ENCODE measurements around the gene TMCO4. TPM values are rescaled to one million over a fixed set of nuclear protein-coding genes. Genes with fewer than 3 reads are reported as not detected.
"Not testable (repeated sequence)": the region's sequence is repeated elsewhere in the genome, so short reads cannot be mapped to it uniquely, and the experiment has no call there.

TMCO4 gene
- total RNA-seq, 1 experiment from 2014 or later, result 19.7 TPM

GRCh38 chr1:19640363-19641316, 159.1 kb downstream of the TMCO4 start:
- intact Hi-C loops (cut with micrococcal nuclease), result no loop called here
- ATAC-seq (no peak), DNase-seq (peak; percentile 56)
- Histone ChIP-seq H3K36me3 (ENCODE audit: low read depth, low read length) (no peaks in the 10 kb centered on the region), H2AFZ (ENCODE audit: low read length) (no peak overlapping the region), H3K27ac (ENCODE audit: low read length) (peak overlapping the region; percentile 1; the same call in 1 of the 2 replicates), H3K27me3 (ENCODE audit: low read length) (no peaks in the 10 kb centered on the region), H4K20me1 (ENCODE audit: low read length) (no peaks in the 10 kb centered on the region), H3K4me3 (ENCODE audit: low read length) (no peak overlapping the region), H3K4me1 (ENCODE audit: insufficient read depth, low read length) (peaks cover 30% of the 10 kb centered on the region), H3K9ac (ENCODE audit: low read length) (no peak overlapping the region), H3K9me3 (ENCODE audit: low read length) (no peaks in the 10 kb centered on the region), H3F3A (ENCODE audit: low read length, unreplicated experiment) (no peaks in the 10 kb centered on the region), H3K79me2 (ENCODE audit: low read length) (peaks cover 12% of the 10 kb centered on the region), H3K9me2 (replicated peaks; ENCODE audit: low read length) (no peaks in the 10 kb centered on the region), H3K4me2 (ENCODE audit: low read length) (0 out of 2 replicates have a peak overlapping the region, but pooled peaks have one; percentile 14)
- no TSS peak for BruUV-seq (replicated peaks)
- CTCF ChIA-PET, result no interaction called here
- POLR2A ChIA-PET (ENCODE audit: unreplicated experiment), result interaction anchor here (0.9 kb wide), 1 partner anchor 10 kb away, joined by 5 read pairs; no protein-coding TSS in a partner anchor
- TF ChIP-seq EZH2 (IDR thresholded peaks at IDR 0.05; ENCODE audit: low read length, unreplicated experiment), result no peak
- TF ChIP-seq, protein P1, sequence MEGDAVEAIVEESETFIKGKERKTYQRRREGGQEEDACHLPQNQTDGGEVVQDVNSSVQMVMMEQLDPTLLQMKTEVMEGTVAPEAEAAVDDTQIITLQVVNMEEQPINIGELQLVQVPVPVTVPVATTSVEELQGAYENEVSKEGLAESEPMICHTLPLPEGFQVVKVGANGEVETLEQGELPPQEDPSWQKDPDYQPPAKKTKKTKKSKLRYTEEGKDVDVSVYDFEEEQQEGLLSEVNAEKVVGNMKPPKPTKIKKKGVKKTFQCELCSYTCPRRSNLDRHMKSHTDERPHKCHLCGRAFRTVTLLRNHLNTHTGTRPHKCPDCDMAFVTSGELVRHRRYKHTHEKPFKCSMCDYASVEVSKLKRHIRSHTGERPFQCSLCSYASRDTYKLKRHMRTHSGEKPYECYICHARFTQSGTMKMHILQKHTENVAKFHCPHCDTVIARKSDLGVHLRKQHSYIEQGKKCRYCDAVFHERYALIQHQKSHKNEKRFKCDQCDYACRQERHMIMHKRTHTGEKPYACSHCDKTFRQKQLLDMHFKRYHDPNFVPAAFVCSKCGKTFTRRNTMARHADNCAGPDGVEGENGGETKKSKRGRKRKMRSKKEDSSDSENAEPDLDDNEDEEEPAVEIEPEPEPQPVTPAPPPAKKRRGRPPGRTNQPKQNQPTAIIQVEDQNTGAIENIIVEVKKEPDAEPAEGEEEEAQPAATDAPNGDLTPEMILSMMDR (conservative IDR thresholded peaks at IDR 0.05; ENCODE audit: low read depth, low read length), result no peak
- TF ChIP-seq EZH2phosphoT487 (IDR thresholded peaks at IDR 0.05; ENCODE audit: borderline replicate concordance, low read length), result no peak

DNA sequence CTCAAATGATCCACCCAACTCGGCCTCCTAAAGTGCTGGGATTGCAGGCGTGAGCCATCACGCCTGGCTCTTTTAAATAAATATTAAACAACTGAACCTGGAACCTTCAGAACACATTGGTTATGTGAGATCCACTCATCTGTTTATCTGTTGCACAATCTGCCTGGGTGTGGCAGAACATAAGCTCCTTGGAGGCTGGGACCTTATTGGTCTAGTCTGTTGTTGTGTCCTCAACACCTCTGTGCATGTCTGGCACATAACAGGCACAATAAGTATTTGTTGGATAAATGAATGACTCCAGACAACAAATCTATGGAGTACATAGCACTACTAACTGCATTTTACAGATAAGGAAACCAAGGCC, 159.7 kb downstream of the TMCO4 start:
- no peak overlapping the region for H3K9ac ChIP-seq (ENCODE audit: low read length)

GRCh38 chr1:19639228-19639627, 160.5 kb downstream of the TMCO4 start:
- ATAC-seq; H3K36me3 ChIP-seq (ENCODE audit: low read depth, low read length); H3K79me2 ChIP-seq (ENCODE audit: low read length); H2AFZ ChIP-seq (ENCODE audit: low read length); BruUV-seq (replicated peaks); H3K9ac ChIP-seq (ENCODE audit: low read length); H3K27ac ChIP-seq (ENCODE audit: low read length); CTCF ChIA-PET; H3K9me2 ChIP-seq (replicated peaks; ENCODE audit: low read length); intact Hi-C loops (cut with micrococcal nuclease); DNase-seq; H3F3A ChIP-seq (ENCODE audit: low read length, unreplicated experiment); H3K27me3 ChIP-seq (ENCODE audit: low read length); H3K4me3 ChIP-seq (ENCODE audit: low read length); H4K20me1 ChIP-seq (ENCODE audit: low read length); H3K4me2 ChIP-seq (ENCODE audit: low read length); H3K9me3 ChIP-seq (ENCODE audit: low read length); POLR2A ChIA-PET (ENCODE audit: unreplicated experiment): not testable (repeated sequence)
- H3K4me1 ChIP-seq (ENCODE audit: insufficient read depth, low read length), result peaks cover 25% of the 10 kb centered on the region

More for the DNA sequence above, 159.7 kb downstream of the TMCO4 start:
- H3K9me3 ChIP-seq (ENCODE audit: low read length), result no peaks in the 10 kb centered on the region
- peaks cover 25% of the 10 kb centered on the region for H3K4me1 ChIP-seq (ENCODE audit: insufficient read depth, low read length)
- intact Hi-C loops (cut with micrococcal nuclease), result no loop called here
- H3K4me3 ChIP-seq (ENCODE audit: low read length), result no peak overlapping the region
- ATAC-seq, result no peak
- no TSS peak for BruUV-seq (replicated peaks)
- no peaks in the 10 kb centered on the region for H4K20me1 ChIP-seq (ENCODE audit: low read length)
- H3F3A ChIP-seq (ENCODE audit: low read length, unreplicated experiment), result no peaks in the 10 kb centered on the region
- peaks cover 5% of the 10 kb centered on the region for H3K79me2 ChIP-seq (ENCODE audit: low read length)
- CTCF ChIA-PET, result no interaction called here
- POLR2A ChIA-PET (ENCODE audit: unreplicated experiment), result interaction anchor here (0.9 kb wide), 1 partner anchor 9 kb away, joined by 5 read pairs; no protein-coding TSS in a partner anchor
- H3K9me2 ChIP-seq (replicated peaks; ENCODE audit: low read length), result no peaks in the 10 kb centered on the region
- H2AFZ ChIP-seq (ENCODE audit: low read length), result no peak overlapping the region
- H3K4me2 ChIP-seq (ENCODE audit: low read length), result 0 out of 2 replicates have a peak overlapping the region, but pooled peaks have one; percentile 14
- TF ChIP-seq EZH2 (IDR thresholded peaks at IDR 0.05; ENCODE audit: low read length, unreplicated experiment) (no peak), EZH2phosphoT487 (IDR thresholded peaks at IDR 0.05; ENCODE audit: borderline replicate concordance, low read length) (no peak)
- TF ChIP-seq, protein P1 (conservative IDR thresholded peaks at IDR 0.05; ENCODE audit: low read depth, low read length), result no peak
- H3K27ac ChIP-seq (ENCODE audit: low read length), result peak overlapping the region; percentile 1; the same call in 1 of the 2 replicates
- no peaks in the 10 kb centered on the region for H3K36me3 ChIP-seq (ENCODE audit: low read depth, low read length)
- no peaks in the 10 kb centered on the region for H3K27me3 ChIP-seq (ENCODE audit: low read length)
- DNase-seq, result peak; percentile 64
